ENCODE measurements around the gene NOXRED1.

Gene NOXRED1

DNA sequence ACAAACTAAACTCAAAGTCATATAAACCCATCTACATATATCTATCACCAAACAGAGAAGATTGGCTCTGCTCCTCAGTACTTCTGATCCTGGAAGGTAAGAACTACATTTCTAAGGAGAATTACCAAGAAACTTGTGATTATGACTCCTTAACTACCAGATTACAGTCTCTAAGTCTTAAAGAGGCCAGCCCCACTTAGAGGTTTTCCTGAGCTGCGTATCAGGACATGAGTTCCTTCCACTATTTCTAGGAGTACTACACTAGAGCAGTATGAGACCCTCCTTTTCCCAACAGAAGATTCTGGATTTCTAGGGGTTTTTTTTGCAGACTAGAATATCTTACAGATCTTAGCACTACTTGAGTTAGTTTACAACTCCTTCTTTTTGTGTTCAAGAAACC lies at the start of gene NOXRED1:
NOXRED1 (minus strand) TSS at position 101 of the 400 bp plus-strand sequence. CDS start 634 bp downstream, outside the sequence.
- H3K4me1 ChIP-seq (ENCODE audit: control insufficient read depth, low read length), result no peaks in the 10 kb centered on the region
- H3K9me2 ChIP-seq (replicated peaks; ENCODE audit: control insufficient read depth, low read length), result no peaks in the 10 kb centered on the region
- no peak within 1 kb of the TSS for H3K27ac ChIP-seq (ENCODE audit: low read depth, low read length)
- no peaks in the 10 kb centered on the region for H3K9me3 ChIP-seq (ENCODE audit: control insufficient read depth, insufficient read depth, low read length)
- no peaks in the 10 kb centered on the region for H4K20me1 ChIP-seq (ENCODE audit: control insufficient read depth, insufficient read depth, low read depth, low read length)
- TF ChIP-seq, protein P1, sequence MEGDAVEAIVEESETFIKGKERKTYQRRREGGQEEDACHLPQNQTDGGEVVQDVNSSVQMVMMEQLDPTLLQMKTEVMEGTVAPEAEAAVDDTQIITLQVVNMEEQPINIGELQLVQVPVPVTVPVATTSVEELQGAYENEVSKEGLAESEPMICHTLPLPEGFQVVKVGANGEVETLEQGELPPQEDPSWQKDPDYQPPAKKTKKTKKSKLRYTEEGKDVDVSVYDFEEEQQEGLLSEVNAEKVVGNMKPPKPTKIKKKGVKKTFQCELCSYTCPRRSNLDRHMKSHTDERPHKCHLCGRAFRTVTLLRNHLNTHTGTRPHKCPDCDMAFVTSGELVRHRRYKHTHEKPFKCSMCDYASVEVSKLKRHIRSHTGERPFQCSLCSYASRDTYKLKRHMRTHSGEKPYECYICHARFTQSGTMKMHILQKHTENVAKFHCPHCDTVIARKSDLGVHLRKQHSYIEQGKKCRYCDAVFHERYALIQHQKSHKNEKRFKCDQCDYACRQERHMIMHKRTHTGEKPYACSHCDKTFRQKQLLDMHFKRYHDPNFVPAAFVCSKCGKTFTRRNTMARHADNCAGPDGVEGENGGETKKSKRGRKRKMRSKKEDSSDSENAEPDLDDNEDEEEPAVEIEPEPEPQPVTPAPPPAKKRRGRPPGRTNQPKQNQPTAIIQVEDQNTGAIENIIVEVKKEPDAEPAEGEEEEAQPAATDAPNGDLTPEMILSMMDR (IDR thresholded peaks at IDR 0.05; ENCODE audit: low read depth, low read length, poor library complexity, severe bottlenecking), result no peak
- no peak for TF ChIP-seq EZH2phosphoT487 (IDR thresholded peaks at IDR 0.05; ENCODE audit: borderline replicate concordance, low read length)
- no peak within 1 kb of the TSS for H3K4me2 ChIP-seq (ENCODE audit: low read length)
- no peaks in the 10 kb centered on the region for H3K27me3 ChIP-seq (ENCODE audit: control insufficient read depth, low read length)
- no peaks in the 10 kb centered on the region for H3K79me2 ChIP-seq (ENCODE audit: control insufficient read depth, low read length)
- no peaks in the 10 kb centered on the region for H3F3A ChIP-seq (ENCODE audit: control insufficient read depth, insufficient read depth)
- peaks cover 41% of the 10 kb centered on the region for H3K36me3 ChIP-seq (ENCODE audit: control insufficient read depth, low read length)
- no peak within 1 kb of the TSS for H3K4me3 ChIP-seq (ENCODE audit: low read length)

DNA sequence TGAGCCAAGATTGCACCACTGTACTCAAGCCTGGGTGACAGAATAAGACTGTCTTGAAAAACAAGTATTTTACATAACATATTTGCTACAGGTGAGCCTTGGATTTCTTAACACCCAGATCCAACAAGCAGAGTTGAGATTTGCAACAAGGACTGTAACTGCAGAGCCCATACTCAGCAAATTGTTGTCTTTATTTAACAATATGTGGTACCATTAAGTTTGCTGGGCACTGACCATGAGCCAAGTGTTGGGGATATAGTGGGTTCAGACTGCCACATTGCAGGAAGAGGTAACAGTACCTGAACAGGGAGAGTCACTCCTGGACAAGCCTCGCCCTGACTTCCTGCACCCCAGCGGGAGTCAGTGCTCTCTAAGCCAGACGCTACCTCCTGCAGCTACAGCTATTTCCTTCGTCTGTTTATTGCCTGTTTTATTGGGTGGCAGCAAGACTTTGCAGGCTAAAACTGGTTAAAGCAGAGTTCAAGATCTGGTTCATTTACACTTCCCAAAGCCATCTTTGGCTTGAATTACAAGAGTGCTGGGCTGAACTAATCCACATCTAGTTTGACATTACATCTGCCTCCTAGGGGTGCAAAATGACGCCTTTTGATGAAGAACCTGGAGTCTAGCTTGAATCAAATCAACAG lies 47.0 kb upstream of the NOXRED1 start:
- no peak overlapping the region for H3K27ac ChIP-seq (ENCODE audit: low read depth, low read length)

GRCh38 chr14:77469539-77469938 lies 46.2 kb upstream of the NOXRED1 start:
- Histone ChIP-seq H3K27me3 (ENCODE audit: control insufficient read depth, low read length) (peaks cover 3% of the 10 kb centered on the region; the same call in 1 of the 2 replicates), H4K20me1 (ENCODE audit: control insufficient read depth, insufficient read depth, low read depth, low read length) (no peaks in the 10 kb centered on the region), H3K36me3 (ENCODE audit: control insufficient read depth, low read length) (peaks cover 48% of the 10 kb centered on the region), H3K9me3 (ENCODE audit: control insufficient read depth, insufficient read depth, low read length) (no peaks in the 10 kb centered on the region), H3K4me2 (ENCODE audit: low read length) (no peak overlapping the region), H3K27ac (ENCODE audit: low read depth, low read length) (no peak overlapping the region), H3K79me2 (ENCODE audit: control insufficient read depth, low read length) (no peaks in the 10 kb centered on the region), H3K4me1 (ENCODE audit: control insufficient read depth, low read length) (no peaks in the 10 kb centered on the region), H3K4me3 (ENCODE audit: low read length) (no peak overlapping the region), H3F3A (ENCODE audit: control insufficient read depth, insufficient read depth) (peaks cover 33% of the 10 kb centered on the region), H3K9me2 (replicated peaks; ENCODE audit: control insufficient read depth, low read length) (no peaks in the 10 kb centered on the region)
- no peak for TF ChIP-seq EZH2phosphoT487 (IDR thresholded peaks at IDR 0.05; ENCODE audit: borderline replicate concordance, low read length)
- TF ChIP-seq, protein P1 (IDR thresholded peaks at IDR 0.05; ENCODE audit: low read depth, low read length, poor library complexity, severe bottlenecking), result no peak

More for the DNA sequence above, 47.0 kb upstream of the NOXRED1 start:
- Histone ChIP-seq H3K36me3 (ENCODE audit: control insufficient read depth, low read length) (peaks cover 40% of the 10 kb centered on the region), H3K9me3 (ENCODE audit: control insufficient read depth, insufficient read depth, low read length) (no peaks in the 10 kb centered on the region), H3K79me2 (ENCODE audit: control insufficient read depth, low read length) (no peaks in the 10 kb centered on the region), H3K4me3 (ENCODE audit: low read length) (no peak overlapping the region), H3K27me3 (ENCODE audit: control insufficient read depth, low read length) (peaks cover 3% of the 10 kb centered on the region; the same call in 1 of the 2 replicates), H3F3A (ENCODE audit: control insufficient read depth, insufficient read depth) (peaks cover 33% of the 10 kb centered on the region), H3K4me1 (ENCODE audit: control insufficient read depth, low read length) (no peaks in the 10 kb centered on the region), H4K20me1 (ENCODE audit: control insufficient read depth, insufficient read depth, low read depth, low read length) (no peaks in the 10 kb centered on the region), H3K9me2 (replicated peaks; ENCODE audit: control insufficient read depth, low read length) (no peaks in the 10 kb centered on the region), H3K4me2 (ENCODE audit: low read length) (no peak overlapping the region)
- no peak for TF ChIP-seq EZH2phosphoT487 (IDR thresholded peaks at IDR 0.05; ENCODE audit: borderline replicate concordance, low read length)
- TF ChIP-seq, protein P1 (IDR thresholded peaks at IDR 0.05; ENCODE audit: low read depth, low read length, poor library complexity, severe bottlenecking), result no peak

All from DOHH2 (cell line).